Karpas-422 (cell line): ENCODE results near the gene EDIL3. TPM values are rescaled to one million over a fixed set of nuclear protein-coding genes. Genes with fewer than 3 reads are reported as not detected.

Experiments
- DNase-seq: peaks from one replicate; pipeline ENCODE4 v3.0.0-alpha.2; 2015
- H2AFZ ChIP-seq: fragments of 200-600 bp; sonication (generic); 2 replicates; pipeline ENCODE4 v1.6.1; 2014; ENCODE audit warnings: antibody characterized with exemption, low read length, mixed read lengths
- H3K27ac ChIP-seq: fragments of 200-600 bp; sonication (generic); 2 replicates; pipeline ENCODE4 v1.5.1; 2014; ENCODE audit warnings: mild to moderate bottlenecking, low read length, moderate library complexity
- H3K27me3 ChIP-seq: fragments of 200-600 bp; sonication (generic); 2 replicates; pipeline ENCODE4 v1.6.1; 2014; ENCODE audit warnings: low read length, mixed read lengths
- H3K36me3 ChIP-seq: fragments of 200-600 bp; sonication (generic); 2 replicates; pipeline ENCODE4 v1.6.1; 2014; ENCODE audit warnings: low read length, mixed read lengths; ENCODE audit not compliant: insufficient read depth
- H3K4me1 ChIP-seq: fragments of 200-600 bp; sonication (generic); 2 replicates; pipeline ENCODE4 v1.6.1; 2014; ENCODE audit warnings: mild to moderate bottlenecking, low read length, mixed read lengths
- H3K4me2 ChIP-seq: fragments of 200-600 bp; sonication (generic); 2 replicates; pipeline ENCODE4 v1.6.1; 2014; ENCODE audit warnings: low read length, low read depth, mild to moderate bottlenecking; ENCODE audit not compliant: poor library complexity, severe bottlenecking
- H3K4me3 ChIP-seq: fragments of 200-600 bp; sonication (generic); 2 replicates; pipeline ENCODE4 v1.5.1; 2014; ENCODE audit warnings: mild to moderate bottlenecking, antibody characterized with exemption, low read length, mixed read lengths
- H3K79me2 ChIP-seq: fragments of 200-600 bp; sonication (generic); 2 replicates; pipeline ENCODE4 v1.6.1; 2014; ENCODE audit warnings: mild to moderate bottlenecking, low read length, mixed read lengths
- H3K9ac ChIP-seq: fragments of 200-600 bp; sonication (generic); 2 replicates; pipeline ENCODE4 v1.6.0; 2014; ENCODE audit warnings: low read length
- H3K9me2 ChIP-seq: fragments of 200-600 bp; sonication (generic), shearing (Covaris generic); replicated peaks from 2 replicates; pipeline ENCODE4 v1.6.0; 2014; ENCODE audit warnings: mild to moderate bottlenecking, low read length, moderate library complexity; ENCODE audit not compliant: insufficient read depth
- H3K9me3 ChIP-seq: fragments of 300-700, 200-600 bp; sonication (generic); 2 replicates; pipeline ENCODE4 v1.6.1; 2014; ENCODE audit warnings: low read length, mixed read lengths
- H4K20me1 ChIP-seq: fragments of 200-600 bp; sonication (generic); 2 replicates; pipeline ENCODE4 v1.6.1; 2014; ENCODE audit warnings: mild to moderate bottlenecking, antibody characterized with exemption, low read length, low read depth; ENCODE audit not compliant: insufficient read depth
- total RNA-seq: library from RNA; depleted of rRNA; stranded (reverse); fragments of >200 nt; shearing (Covaris generic); gene quantifications from 2 replicates; pipeline ENCODE4 v1.2.3, GENCODE V29; 2014; ENCODE audit warnings: low replicate concordance

The EDIL3 gene
- total RNA-seq, 1 experiment from 2014 or later: not detected

DNA sequence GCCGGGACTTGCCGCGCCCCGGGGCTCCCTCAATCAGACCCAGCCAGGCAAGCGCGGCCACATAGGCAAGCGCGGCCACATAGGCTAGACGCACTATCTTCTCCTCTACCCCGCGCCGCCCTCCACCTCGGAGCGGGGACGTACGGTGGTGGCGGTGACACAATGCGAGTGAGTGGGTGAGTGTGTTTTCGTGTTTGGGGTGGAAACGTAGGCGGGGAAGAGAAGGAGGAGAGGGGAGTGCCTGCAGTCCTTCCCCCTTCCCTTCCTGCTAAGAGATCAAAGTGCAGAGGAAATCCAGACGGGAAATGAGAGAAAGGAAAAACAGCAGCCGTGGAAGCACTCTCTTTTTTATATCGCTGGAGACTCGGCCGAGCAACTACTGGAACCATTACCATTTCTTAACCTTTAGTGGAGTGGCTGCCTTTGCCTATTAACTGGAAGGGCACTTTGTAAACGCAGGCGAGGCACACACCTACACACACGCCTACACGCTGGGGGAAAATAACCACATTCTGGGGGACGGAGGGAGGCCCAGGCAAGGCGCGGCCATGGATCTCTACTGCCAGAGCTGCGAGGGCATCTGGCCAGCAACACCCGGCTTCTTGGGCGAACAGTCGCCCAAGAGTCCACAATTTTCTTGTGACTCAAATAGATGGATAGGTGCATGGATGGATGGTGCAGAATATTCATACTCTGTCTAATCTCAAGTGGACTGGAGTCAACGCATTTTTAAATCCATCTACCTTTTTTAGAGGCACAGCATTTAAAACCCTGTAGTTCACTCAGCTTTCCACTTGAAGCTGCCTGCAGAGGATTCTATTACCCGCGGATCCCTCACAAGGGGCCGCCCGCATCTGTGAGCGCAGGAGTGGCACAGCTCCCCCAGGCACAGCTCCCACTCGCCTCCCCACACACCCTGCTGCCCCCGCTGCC is 2.1 kb downstream of the EDIL3 start:
- Histone ChIP-seq H4K20me1 (no peaks in the 10 kb centered on the region), H3K36me3 (no peaks in the 10 kb centered on the region), H3K4me3 (no peak overlapping the region), H3K4me1 (no peaks in the 10 kb centered on the region), H3K9me2 (no peaks in the 10 kb centered on the region), H3K27ac (no peak overlapping the region), H3K79me2 (no peaks in the 10 kb centered on the region), H3K4me2 (no peak overlapping the region), H3K9ac (no peak overlapping the region), H3K9me3 (peaks cover 6% of the 10 kb centered on the region; the same call in 1 of the 2 replicates), H2AFZ (no peak overlapping the region), H3K27me3 (no peaks in the 10 kb centered on the region)
- no peak for DNase-seq

- no peaks in the 10 kb centered on the region for H3K36me3 ChIP-seq
- H3K9ac ChIP-seq: no peak overlapping the region
- H3K4me3 ChIP-seq: no peak overlapping the region
- DNase-seq: no peak
- no peaks in the 10 kb centered on the region for H3K27me3 ChIP-seq
- peaks cover 6% of the 10 kb centered on the region; the same call in 1 of the 2 replicates for H3K9me3 ChIP-seq
- H3K4me2 ChIP-seq: no peak overlapping the region
- no peak overlapping the region for H3K27ac ChIP-seq
- H3K79me2 ChIP-seq: no peaks in the 10 kb centered on the region
- H4K20me1 ChIP-seq: no peaks in the 10 kb centered on the region
- H2AFZ ChIP-seq: no peak overlapping the region
- H3K9me2 ChIP-seq: no peaks in the 10 kb centered on the region
- H3K4me1 ChIP-seq: no peaks in the 10 kb centered on the region
These were observed 2.9 kb downstream of the EDIL3 start for GRCh38 chr5:84381502-84382362.

- DNase-seq: no peak
- no peaks in the 10 kb centered on the region for H4K20me1 ChIP-seq
- H3K36me3 ChIP-seq: no peaks in the 10 kb centered on the region
- no peak overlapping the region for H2AFZ ChIP-seq
- no peak overlapping the region for H3K9ac ChIP-seq
- no peaks in the 10 kb centered on the region for H3K79me2 ChIP-seq
- no peak overlapping the region for H3K4me3 ChIP-seq
- no peaks in the 10 kb centered on the region for H3K4me1 ChIP-seq
- H3K9me3 ChIP-seq: peaks cover 11% of the 10 kb centered on the region
- no peaks in the 10 kb centered on the region for H3K27me3 ChIP-seq
- no peak overlapping the region for H3K4me2 ChIP-seq
- H3K27ac ChIP-seq: no peak overlapping the region
- no peaks in the 10 kb centered on the region for H3K9me2 ChIP-seq
These were observed 4.9 kb downstream of the EDIL3 start for GRCh38 chr5:84379749-84380148.

GRCh38 chr5:84378961-84379360 is 5.7 kb downstream of the EDIL3 start:
- H3K9ac ChIP-seq: no peak overlapping the region
- H3K4me3 ChIP-seq: no peak overlapping the region
- DNase-seq: no peak
- peaks cover 9% of the 10 kb centered on the region for H3K9me3 ChIP-seq
- no peaks in the 10 kb centered on the region for H4K20me1 ChIP-seq
- no peaks in the 10 kb centered on the region for H3K4me1 ChIP-seq
- H3K27me3 ChIP-seq: no peaks in the 10 kb centered on the region
- no peaks in the 10 kb centered on the region for H3K9me2 ChIP-seq
- H3K4me2 ChIP-seq: no peak overlapping the region
- H2AFZ ChIP-seq: no peak overlapping the region
- no peak overlapping the region for H3K27ac ChIP-seq
- H3K36me3 ChIP-seq: no peaks in the 10 kb centered on the region
- no peaks in the 10 kb centered on the region for H3K79me2 ChIP-seq

- H3K9me2 ChIP-seq: no peaks in the 10 kb centered on the region
- H3K79me2 ChIP-seq: no peaks in the 10 kb centered on the region
- H3K9ac ChIP-seq: no peak overlapping the region
- H2AFZ ChIP-seq: no peak overlapping the region
- no peak for DNase-seq
- peaks cover 8% of the 10 kb centered on the region; the same call in 1 of the 2 replicates for H3K9me3 ChIP-seq
- H3K36me3 ChIP-seq: no peaks in the 10 kb centered on the region
- no peak overlapping the region for H3K4me2 ChIP-seq
- H3K4me1 ChIP-seq: no peaks in the 10 kb centered on the region
- H4K20me1 ChIP-seq: no peaks in the 10 kb centered on the region
- H3K27ac ChIP-seq: no peak overlapping the region
- H3K4me3 ChIP-seq: no peak overlapping the region
- no peaks in the 10 kb centered on the region for H3K27me3 ChIP-seq
These were observed 6.3 kb downstream of the EDIL3 start for GRCh38 chr5:84378420-84378819.

GRCh38 chr5:84376346-84376745 is 8.3 kb downstream of the EDIL3 start:
- no peak overlapping the region for H3K9ac ChIP-seq
- no peak overlapping the region for H3K4me2 ChIP-seq
- peaks cover 6% of the 10 kb centered on the region; the same call in 1 of the 2 replicates for H3K9me3 ChIP-seq
- no peaks in the 10 kb centered on the region for H3K9me2 ChIP-seq
- no peaks in the 10 kb centered on the region for H3K79me2 ChIP-seq
- DNase-seq: no peak
- H3K4me3 ChIP-seq: no peak overlapping the region
- no peak overlapping the region for H2AFZ ChIP-seq
- no peaks in the 10 kb centered on the region for H3K4me1 ChIP-seq
- H3K27me3 ChIP-seq: no peaks in the 10 kb centered on the region
- H3K36me3 ChIP-seq: no peaks in the 10 kb centered on the region
- H4K20me1 ChIP-seq: no peaks in the 10 kb centered on the region
- no peak overlapping the region for H3K27ac ChIP-seq

- DNase-seq: no peak
- no peaks in the 10 kb centered on the region for H3K36me3 ChIP-seq
These were observed 10.1 kb downstream of the EDIL3 start for GRCh38 chr5:84374568-84374967.

GRCh38 chr5:84373506-84373905 is 11.2 kb downstream of the EDIL3 start:
- no peaks in the 10 kb centered on the region for H3K36me3 ChIP-seq
- no peak overlapping the region for H3K4me2 ChIP-seq
- no peaks in the 10 kb centered on the region for H4K20me1 ChIP-seq
- no peaks in the 10 kb centered on the region for H3K9me2 ChIP-seq
- no peak overlapping the region for H3K27ac ChIP-seq
- no peak overlapping the region for H3K9ac ChIP-seq
- H3K79me2 ChIP-seq: no peaks in the 10 kb centered on the region
- H3K27me3 ChIP-seq: no peaks in the 10 kb centered on the region
- peaks cover 6% of the 10 kb centered on the region; the same call in 1 of the 2 replicates for H3K9me3 ChIP-seq
- H2AFZ ChIP-seq: no peak overlapping the region
- DNase-seq: no peak
- H3K4me1 ChIP-seq: no peaks in the 10 kb centered on the region
- no peak overlapping the region for H3K4me3 ChIP-seq

More at GRCh38 chr5:84374568-84374967, 10.1 kb downstream of the EDIL3 start:
- H3K27ac ChIP-seq: no peak overlapping the region
- H3K27me3 ChIP-seq: no peaks in the 10 kb centered on the region
- H3K9me3 ChIP-seq: peaks cover 6% of the 10 kb centered on the region; the same call in 1 of the 2 replicates
- no peaks in the 10 kb centered on the region for H3K4me1 ChIP-seq
- no peak overlapping the region for H3K4me2 ChIP-seq
- H4K20me1 ChIP-seq: no peaks in the 10 kb centered on the region
- H3K9me2 ChIP-seq: no peaks in the 10 kb centered on the region
- H2AFZ ChIP-seq: no peak overlapping the region
- H3K79me2 ChIP-seq: no peaks in the 10 kb centered on the region
- no peak overlapping the region for H3K4me3 ChIP-seq
- no peak overlapping the region for H3K9ac ChIP-seq
